ENCODE results near the gene TTC21A.

Gene TTC21A

GRCh38 chr3:39088456-39088855 lies 19.0 kb upstream of the TTC21A start:
- H3K4me3 ChIP-seq (ENCODE audit: low read depth, low read length) = no peak overlapping the region
- DNase-seq (ENCODE audit: low read depth) = peak; percentile 17
- no peak for TF ChIP-seq CTCF (conservative IDR thresholded peaks at IDR 0.05; ENCODE audit: low read depth, low read length)

GRCh38 chr3:39088889-39089288 lies 18.6 kb upstream of the TTC21A start:
- peak; percentile 57 for DNase-seq (ENCODE audit: low read depth)
- no peak overlapping the region for H3K4me3 ChIP-seq (ENCODE audit: low read depth, low read length)
- no peak for TF ChIP-seq CTCF (conservative IDR thresholded peaks at IDR 0.05; ENCODE audit: low read depth, low read length)

GRCh38 chr3:39090922-39091321 lies 16.6 kb upstream of the TTC21A start:
- peak; percentile 43 for DNase-seq (ENCODE audit: low read depth)

GRCh38 chr3:39094851-39095677 lies 12.4 kb upstream of the TTC21A start:
- H3K4me3 ChIP-seq (ENCODE audit: low read depth, low read length) = no peak overlapping the region
- no peak for DNase-seq (ENCODE audit: low read depth)
- no peak for TF ChIP-seq CTCF (conservative IDR thresholded peaks at IDR 0.05; ENCODE audit: low read depth, low read length)

More at GRCh38 chr3:39090922-39091321, 16.6 kb upstream of the TTC21A start:
- no peak for TF ChIP-seq CTCF (conservative IDR thresholded peaks at IDR 0.05; ENCODE audit: low read depth, low read length)
- H3K4me3 ChIP-seq (ENCODE audit: low read depth, low read length) = no peak overlapping the region

- TF ChIP-seq CTCF (conservative IDR thresholded peaks at IDR 0.05; ENCODE audit: low read depth, low read length) = no peak
- no peak for DNase-seq (ENCODE audit: low read depth)
- no peak overlapping the region for H3K4me3 ChIP-seq (ENCODE audit: low read depth, low read length)
Measured at GRCh38 chr3:39095778-39096177, 11.7 kb upstream of the TTC21A start.

- no peak overlapping the region for H3K4me3 ChIP-seq (ENCODE audit: low read depth, low read length)
- peak; percentile 56 for DNase-seq (ENCODE audit: low read depth)
- no peak for TF ChIP-seq CTCF (conservative IDR thresholded peaks at IDR 0.05; ENCODE audit: low read depth, low read length)
Measured at GRCh38 chr3:39096775-39097174, 10.7 kb upstream of the TTC21A start.
